ENCODE data around the gene DUSP5. TPM values are rescaled to one million over a fixed set of nuclear protein-coding genes. Genes with fewer than 3 reads are reported as not detected.

DUSP5 gene
- total RNA-seq, 2 experiments from 2014 or later = 64.3 to 66.2 TPM

GRCh38 chr10:110495731-110496552 lies 1.8 kb upstream of the DUSP5 start:
- peaks cover 4% of the 10 kb centered on the region for H3K36me3 Mint-ChIP-seq (ENCODE audit: low read depth)
- POLR2A ChIA-PET = interaction anchor here (1.0 to 4.4 kb wide), 4 partner anchors 81 to 191 kb away, joined by 3 to 30 read pairs (median 6); partner anchors contain the start of gene SMNDC1
- peak overlapping the region; percentile 74 for H3K4me3 ChIP-seq (ENCODE audit: low read length)
- no peaks in the 10 kb centered on the region for H3K27me3 Mint-ChIP-seq
- no peaks in the 10 kb centered on the region for H3K36me3 ChIP-seq (ENCODE audit: insufficient read depth, low read length)
- peaks cover 47% of the 10 kb centered on the region for H3K4me1 Mint-ChIP-seq (ENCODE audit: low read depth)
- H3K4me3 Mint-ChIP-seq = peak overlapping the region; percentile 96
- H3K27me3 ChIP-seq (ENCODE audit: control insufficient read depth in 1 of 2, insufficient read depth in 2 of 2, low read length in 2 of 2) = no peaks in the 10 kb centered on the region
- intact Hi-C loops (cut with DNase I, micrococcal nuclease) = loop anchor here (2.0 to 5.0 kb wide), 7 partner anchors 71 to 421 kb away; partner anchors contain the start of genes BBIP1 (in 1 of the 2), MXI1 (in 1 of the 2), SHOC2 (in 1 of the 2) and SMC3 (in 1 of the 2)
- CTCF ChIA-PET = interaction anchor here (1.3 kb wide), 1 partner anchor 142 kb away, joined by 3 read pairs; no protein-coding TSS in a partner anchor
- peak overlapping the region; percentile 84 for H3K27ac Mint-ChIP-seq
- no peaks in the 10 kb centered on the region for H3K9me3 Mint-ChIP-seq
- H3K9me3 ChIP-seq (ENCODE audit: control insufficient read depth in 1 of 2, insufficient read depth in 1 of 2, low read length in 2 of 2) = no peaks in the 10 kb centered on the region
- H3K27ac ChIP-seq (ENCODE audit: low read depth in 1 of 2, low read length in 2 of 2) = no peak overlapping the region
- ATAC-seq (ENCODE audit: poor library complexity) (peak; percentile 33), DNase-seq (peak; percentile 22 to 73 (median 39))
- no peak for TF ChIP-seq CTCF (IDR thresholded peaks at IDR 0.05)
- peaks cover 46% of the 10 kb centered on the region for H3K4me1 ChIP-seq (ENCODE audit: insufficient read depth, low read length)

- Histone ChIP-seq H3K27ac (ENCODE audit: low read depth in 1 of 2, low read length in 2 of 2) (peak overlapping the region; percentile 53 to 64), H3K4me3 (ENCODE audit: low read length) (peak overlapping the region; percentile 74), H3K36me3 (ENCODE audit: insufficient read depth, low read length) (no peaks in the 10 kb centered on the region), H3K9me3 (ENCODE audit: control insufficient read depth in 1 of 2, insufficient read depth in 1 of 2, low read length in 2 of 2) (no peaks in the 10 kb centered on the region), H3K4me1 (ENCODE audit: insufficient read depth, low read length) (peaks cover 55% of the 10 kb centered on the region), H3K27me3 (ENCODE audit: control insufficient read depth in 1 of 2, insufficient read depth in 2 of 2, low read length in 2 of 2) (no peaks in the 10 kb centered on the region)
- CTCF ChIA-PET = interaction anchor here (1.0 to 3.0 kb wide), 2 partner anchors 82 to 142 kb away, joined by 3 to 17 read pairs; no protein-coding TSS in a partner anchor
- no peaks in the 10 kb centered on the region for H3K27me3 Mint-ChIP-seq
- POLR2A ChIA-PET = interaction anchor here (1.1 to 4.4 kb wide), 4 partner anchors 81 to 192 kb away, joined by 4 to 30 read pairs (median 8); partner anchors contain the start of gene SMNDC1
- TF ChIP-seq CTCF (IDR thresholded peaks at IDR 0.05) = no peak
- intact Hi-C loops (cut with DNase I, micrococcal nuclease) = loop anchor here (2.0 to 5.0 kb wide), 7 partner anchors 71 to 421 kb away; partner anchors contain the start of genes BBIP1 (in 1 of the 2), MXI1 (in 1 of the 2), SHOC2 (in 1 of the 2) and SMC3 (in 1 of the 2)
- peaks cover 55% of the 10 kb centered on the region for H3K4me1 Mint-ChIP-seq (ENCODE audit: low read depth)
- no peak for DNase-seq
- peak overlapping the region; percentile 96 for H3K4me3 Mint-ChIP-seq
- H3K9me3 Mint-ChIP-seq = no peaks in the 10 kb centered on the region
- H3K36me3 Mint-ChIP-seq (ENCODE audit: low read depth) = peaks cover 4% of the 10 kb centered on the region
- ATAC-seq (ENCODE audit: poor library complexity) = peak; percentile 2
- peak overlapping the region; percentile 84 for H3K27ac Mint-ChIP-seq
Observed at GRCh38 chr10:110496553-110497437, 912 bp upstream of the DUSP5 start.
